HG02642 (cell line): ENCODE results near the gene RXRA.

Experiments
- ATAC-seq: cut with Tn5 transposase; IDR thresholded peaks from one replicate; pipeline ENCODE4 v1.9.1; 2021; ENCODE audit warnings: mild to moderate bottlenecking; ENCODE audit not compliant: unreplicated experiment, poor library complexity

Gene RXRA

DNA sequence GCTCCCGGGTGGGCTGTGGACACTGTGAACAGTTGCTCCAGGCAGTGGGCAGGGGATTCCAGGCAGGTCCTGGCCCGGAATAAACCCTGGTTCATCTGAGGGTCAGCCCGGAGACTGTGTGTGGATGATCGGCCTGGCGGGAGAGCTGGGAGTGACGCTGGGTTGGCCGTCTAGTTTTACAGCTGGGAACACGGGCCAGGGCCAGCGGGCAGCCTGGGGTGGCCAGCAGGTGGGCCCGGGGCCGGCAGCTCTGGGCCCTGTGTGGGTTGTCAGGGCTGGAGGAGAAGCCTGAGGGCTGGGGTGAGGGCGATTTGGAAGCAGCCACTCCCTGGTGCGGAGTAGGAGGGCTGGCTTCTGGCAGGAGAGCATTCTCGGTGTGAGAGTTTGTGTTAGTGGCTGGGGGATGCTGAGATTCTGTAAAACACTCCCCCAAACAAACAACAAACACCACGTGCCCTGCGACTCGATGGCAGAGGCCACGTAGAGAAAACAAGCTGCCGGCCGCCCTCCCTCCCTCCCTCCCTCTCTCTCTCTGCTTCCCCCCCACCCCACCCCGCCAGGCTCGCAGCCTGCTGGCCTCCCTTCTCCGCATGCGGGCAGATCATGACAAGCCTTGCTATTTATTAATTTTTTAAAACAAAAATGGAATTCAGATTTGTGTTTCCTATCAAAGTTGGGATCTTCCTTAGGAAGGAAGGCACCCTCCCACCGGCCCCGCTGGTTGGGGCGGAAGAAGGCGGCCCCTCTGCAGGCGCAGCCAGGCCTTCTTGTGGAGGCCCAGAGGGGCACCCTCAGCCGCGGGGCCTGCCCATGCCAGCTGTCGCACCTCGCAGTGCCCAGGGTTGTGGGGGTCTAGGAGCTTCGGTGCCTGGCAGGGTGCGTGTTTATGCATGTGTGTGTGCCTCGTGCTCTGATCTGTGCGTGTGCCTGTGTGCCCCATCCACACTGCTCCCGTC, 49.5 kb downstream of the RXRA start:
- no peak for ATAC-seq

DNA sequence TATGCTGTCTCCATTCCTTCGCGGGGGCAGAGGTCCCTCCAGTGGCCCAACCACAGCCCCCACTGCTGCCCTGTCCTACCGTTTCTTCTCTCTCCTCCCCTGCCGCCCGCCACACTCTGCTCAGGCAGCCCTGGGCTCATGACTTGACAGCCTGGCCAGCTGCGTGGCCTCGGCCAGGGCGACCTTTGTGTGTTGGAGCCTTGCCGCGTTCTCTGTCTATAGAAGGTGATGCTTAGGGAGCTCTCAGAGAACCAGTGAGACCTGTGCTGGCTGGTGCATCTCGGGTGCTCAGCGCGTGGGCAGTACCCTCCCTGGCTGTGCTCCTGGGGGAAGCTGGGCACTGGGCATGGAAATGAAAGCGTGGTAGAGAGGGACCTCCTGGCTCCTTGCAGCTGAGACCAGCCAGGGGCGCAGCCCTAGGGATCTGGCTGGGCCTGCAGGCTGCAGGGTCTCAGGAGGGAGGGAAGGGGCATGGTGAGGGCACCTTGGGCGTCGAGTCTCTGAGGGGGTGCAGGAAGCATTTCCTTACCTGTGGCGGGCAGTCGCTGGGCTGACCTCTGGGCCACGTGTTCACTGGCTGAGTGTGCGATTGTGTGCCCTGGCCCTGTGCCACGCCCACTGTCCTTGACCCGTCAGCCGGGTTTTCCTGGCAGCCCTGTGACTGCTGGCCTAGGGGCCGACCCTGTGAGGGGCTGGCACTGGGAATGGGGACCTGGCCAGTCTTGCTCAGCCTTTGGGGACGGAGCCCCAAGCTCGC, 50.3 kb downstream of the RXRA start:
- ATAC-seq: no peak

DNA sequence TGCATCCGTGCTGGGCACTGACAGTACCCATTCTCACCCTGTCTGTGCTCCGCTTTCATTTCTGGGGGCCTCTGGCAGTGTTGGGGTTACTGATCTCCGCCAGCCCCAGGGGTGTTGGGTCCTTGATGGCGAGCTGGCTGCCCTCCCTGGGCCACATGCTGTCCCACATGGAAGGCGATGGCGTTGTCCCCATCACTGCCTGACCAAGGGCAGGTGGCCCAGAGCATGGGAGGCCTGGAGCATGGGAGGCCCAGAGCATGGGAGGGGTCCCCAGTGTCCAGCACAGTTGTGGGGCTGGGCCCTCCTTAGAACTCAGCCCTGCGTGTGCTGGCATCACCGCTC, 50.9 kb downstream of the RXRA start:
- no peak for ATAC-seq

DNA sequence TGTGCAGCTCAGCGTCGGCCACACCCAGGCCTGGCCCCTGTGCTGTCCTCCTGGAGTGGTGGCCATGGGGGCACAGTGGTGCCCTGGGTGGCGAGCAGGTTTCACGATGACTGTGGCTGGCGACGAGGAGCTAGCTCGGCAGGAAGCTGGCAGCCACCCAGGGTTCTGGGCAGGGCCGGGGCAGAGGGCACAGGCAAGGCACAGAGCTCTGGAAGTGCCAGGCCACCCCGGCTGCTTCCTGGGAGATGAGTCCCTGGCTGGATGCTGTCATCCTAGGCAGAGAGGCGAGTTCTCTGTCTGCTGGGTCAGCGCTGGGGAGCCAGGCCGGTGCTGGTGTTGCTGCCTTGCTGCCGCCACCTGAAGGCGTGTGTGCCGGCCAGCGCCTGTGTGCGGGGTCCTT, 51.7 kb downstream of the RXRA start:
- no peak for ATAC-seq

DNA sequence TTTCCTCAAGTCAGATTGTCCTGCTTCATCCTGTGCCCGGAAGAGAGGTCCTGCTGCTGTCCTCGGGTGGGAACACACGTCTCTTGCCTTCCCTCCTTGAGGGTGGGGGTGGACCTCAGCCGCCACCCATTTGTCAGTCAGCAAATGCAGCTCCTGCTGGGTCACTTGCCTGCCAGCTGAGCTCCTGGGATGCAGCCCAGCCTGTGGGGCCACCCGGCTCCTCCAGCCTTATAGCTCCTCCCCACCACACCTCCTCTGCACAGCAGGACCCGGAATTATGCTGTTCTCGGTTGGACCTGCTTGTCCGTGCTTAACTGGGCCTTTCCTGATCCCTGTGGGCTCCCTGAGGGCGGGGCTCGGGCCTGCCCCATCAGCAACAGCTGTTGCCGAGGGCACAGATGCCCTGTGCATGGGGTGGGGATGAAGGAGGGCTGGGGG, 52.7 kb downstream of the RXRA start:
- ATAC-seq: no peak

DNA sequence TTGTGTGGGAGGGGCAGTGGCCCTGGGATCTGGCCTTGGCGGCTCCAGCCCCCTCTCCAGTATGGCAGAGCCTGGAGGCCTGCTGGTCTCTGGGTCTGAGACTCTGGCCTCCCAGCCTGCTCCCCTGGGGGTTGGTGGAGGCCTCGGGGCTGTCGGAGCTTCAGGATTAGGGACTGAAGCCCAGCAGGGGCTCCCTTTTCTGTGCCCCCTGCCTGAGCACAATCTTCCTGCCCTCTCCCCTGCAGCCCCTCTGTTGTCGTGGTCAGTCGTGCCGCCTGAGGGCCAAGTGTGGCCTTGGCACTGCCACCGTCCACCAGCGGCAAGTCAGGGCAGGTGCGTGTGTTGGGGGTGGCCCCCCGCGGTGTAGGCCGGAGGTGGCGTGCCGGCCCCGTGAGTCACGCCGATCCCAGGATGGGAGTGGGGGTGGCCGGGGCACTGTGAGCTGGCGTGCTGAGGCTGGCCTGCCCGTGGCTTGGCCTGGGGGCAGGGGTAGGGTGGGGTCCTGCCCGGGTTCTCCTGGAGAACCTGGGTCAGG, 53.6 kb downstream of the RXRA start:
- no peak for ATAC-seq

DNA sequence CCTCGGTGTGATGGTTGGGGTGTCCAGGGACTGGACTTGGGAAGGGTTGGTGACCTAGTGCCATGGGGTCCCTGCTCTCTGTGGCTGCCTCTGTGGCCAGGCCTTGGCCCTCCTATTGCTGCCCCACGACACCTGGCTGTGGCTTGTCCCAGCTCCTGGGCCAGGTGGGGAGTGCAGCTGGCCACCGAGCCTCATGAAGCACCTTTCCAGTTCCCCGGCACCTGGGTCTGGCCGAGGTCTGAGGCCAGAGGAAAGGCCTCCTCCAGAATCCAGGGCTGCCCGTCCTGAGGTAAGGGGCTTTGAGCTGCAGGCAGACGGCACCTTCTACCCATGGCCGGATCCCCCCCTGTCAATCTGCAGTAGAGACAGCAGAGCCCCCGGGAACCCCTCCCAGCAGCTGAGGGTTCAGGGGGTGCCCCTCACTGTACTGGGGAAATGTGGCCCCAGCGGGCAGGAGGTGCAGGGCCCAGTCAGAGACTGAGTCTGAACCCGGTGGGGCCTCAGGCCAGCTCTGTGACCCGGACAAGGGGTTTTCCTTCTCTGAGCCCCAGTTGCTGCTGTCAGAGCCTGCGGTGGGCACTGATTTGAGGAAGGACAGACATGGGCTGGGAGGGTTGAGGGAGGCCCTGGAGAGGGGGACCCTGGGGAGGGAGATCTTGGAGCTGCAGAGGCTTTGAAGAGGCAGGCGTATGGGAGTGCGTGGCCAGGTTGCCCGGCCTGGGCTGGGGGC, 54.5 kb downstream of the RXRA start:
- ATAC-seq: no peak

DNA sequence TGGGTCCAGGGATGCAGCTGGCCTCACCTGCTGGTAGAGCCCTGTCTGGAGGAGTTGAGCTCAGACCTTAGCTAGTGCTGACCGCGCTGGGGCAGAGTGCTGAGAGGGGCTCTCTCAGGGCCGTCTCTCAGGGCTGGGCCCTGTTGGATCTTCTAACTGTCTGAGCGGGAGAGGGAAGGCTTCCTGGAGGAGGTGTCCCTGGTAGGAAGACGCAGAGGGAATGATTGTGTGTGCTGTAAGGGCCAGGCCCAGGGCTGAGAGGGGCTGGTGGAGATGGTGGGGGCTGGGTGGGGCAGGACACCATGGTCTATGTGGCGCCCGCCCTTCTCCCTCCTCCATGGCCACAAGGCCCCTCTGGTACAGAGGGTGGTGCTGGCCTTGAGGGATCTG, 55.0 kb downstream of the RXRA start:
- no peak for ATAC-seq

DNA sequence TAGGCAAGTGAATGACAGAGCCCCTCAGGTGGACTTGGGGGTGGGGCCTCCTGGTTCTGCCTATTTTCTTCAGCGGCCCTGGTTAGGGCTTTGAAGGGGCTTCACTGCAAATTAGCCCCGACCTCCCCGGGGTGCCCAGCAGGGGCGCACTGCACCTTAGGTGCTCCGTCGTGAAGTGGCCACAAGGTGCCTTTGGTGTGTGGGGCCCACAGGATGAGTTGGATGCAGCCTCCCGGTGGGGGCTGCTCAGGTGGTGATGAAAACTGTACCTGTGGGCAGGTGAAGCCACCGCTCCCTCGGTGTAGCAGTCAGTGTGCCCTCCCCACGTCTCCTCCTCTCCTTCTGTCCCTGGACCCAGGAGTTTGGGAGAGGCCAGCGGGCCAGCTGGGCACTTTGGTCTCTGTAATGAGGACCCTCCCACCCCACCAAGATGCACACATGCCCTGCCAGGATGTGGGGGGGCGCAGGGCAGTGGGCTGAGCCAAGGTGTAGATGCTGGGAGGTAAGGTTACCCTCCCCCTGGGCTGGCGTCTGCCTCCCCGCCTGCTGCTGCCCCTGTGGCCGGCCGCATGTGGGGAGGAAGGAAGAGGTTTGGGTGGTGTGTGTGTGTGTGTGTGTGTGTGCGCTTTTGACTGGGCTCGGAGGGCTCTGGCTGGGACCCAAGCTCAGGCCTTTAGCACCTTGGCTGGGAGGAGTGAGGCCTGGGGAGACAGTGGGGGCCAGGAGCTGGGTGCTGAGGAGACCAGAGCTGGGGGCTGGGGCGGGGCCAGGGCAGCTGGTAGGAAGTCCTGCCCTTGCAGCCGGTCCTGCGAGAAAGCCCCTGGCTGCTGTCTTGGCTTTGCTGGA, 55.6 kb downstream of the RXRA start:
- ATAC-seq: no peak

DNA sequence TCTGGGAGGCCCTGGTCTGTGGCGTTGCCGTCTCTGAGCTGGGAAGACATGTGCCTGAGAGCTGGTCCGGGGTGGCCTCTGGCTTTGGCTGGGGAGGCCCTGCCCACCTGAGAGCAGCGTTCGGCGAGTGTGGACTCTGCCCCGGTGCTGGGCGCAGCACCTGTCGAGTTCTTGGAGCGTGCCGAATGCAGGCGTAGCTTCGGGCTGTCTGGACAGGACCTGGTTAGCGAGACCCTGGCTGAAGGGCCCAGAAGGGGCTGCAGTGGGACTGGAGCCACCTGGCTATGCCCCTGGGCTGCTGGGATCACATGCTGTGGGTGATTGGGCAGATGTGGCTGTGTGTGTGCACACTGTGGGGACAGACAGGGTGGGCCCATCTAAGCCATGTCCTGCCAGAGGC, 56.5 kb downstream of the RXRA start:
- no peak for ATAC-seq

DNA sequence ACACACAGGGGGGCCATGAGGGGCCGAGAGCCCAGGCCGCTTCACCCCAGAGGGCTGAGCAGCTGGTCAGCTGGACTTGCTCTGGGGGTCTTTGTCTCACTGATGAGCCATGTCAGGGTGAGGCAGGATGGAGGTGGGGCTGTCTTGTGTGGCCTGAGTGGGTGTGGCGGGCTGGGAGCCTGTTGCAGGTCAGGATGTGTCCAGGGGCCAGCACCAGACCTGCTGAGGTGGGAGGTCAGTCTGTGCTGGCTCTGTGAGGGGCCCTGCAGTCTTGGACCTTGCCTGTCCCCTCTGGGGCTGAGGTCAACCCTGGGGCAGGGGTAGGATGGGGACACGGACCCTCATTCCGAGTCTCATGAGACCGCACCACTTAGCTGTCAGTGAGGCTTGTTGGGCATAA, 56.9 kb downstream of the RXRA start:
- ATAC-seq: no peak

DNA sequence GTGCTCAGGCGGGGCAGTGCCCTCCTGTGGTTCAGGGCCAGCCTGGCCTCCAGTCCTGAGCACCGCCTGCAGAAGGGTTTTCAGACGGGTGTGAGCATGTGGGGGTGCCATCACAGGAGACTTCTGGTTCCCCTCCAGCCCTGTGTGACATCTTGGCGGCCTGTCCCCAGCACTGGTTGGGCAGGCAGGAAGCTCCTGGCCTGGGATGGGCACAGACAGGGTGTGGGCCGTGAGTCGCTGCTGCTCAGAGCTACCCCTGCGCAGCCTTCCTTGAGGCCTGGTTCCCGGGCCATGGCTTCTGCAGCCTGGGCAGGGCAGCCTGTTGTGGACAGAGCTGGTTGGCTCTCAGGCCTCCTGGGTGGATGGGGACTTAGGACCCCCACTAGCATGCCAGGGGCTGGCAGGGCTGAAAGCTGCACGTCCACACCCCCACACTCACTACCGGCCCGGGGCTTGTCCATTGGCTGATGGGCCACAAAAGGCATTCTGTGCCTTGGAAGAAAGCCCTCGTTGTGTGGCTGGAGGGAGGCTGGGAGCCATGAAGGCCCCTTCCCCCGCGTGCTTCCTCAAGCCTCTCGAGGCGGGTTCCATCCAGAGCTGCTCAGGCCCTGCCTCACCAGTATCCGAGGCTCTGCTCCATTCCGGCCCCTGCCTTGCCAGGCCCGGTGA, 58.7 kb downstream of the RXRA start:
- no peak for ATAC-seq

DNA sequence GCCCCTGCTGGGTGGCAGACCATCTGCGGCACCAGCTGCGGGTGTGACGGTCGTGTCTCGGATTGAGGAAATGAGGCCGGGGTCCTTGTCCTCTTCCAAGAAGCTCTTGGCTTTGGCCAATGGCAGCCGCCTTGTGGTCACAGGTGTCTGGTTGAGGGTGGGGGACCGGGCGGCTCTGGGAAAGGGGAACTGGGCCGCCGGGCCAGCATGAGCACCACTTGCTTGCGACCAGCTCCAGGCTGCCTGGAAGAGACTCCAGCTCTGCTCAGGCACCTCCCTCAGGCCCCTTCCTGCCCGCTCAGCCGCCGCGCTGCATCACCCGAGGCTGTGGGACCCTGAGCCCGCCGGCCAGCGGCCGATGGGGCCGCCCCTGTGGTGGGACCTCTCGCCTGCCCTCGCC, 59.7 kb downstream of the RXRA start:
- no peak for ATAC-seq

DNA sequence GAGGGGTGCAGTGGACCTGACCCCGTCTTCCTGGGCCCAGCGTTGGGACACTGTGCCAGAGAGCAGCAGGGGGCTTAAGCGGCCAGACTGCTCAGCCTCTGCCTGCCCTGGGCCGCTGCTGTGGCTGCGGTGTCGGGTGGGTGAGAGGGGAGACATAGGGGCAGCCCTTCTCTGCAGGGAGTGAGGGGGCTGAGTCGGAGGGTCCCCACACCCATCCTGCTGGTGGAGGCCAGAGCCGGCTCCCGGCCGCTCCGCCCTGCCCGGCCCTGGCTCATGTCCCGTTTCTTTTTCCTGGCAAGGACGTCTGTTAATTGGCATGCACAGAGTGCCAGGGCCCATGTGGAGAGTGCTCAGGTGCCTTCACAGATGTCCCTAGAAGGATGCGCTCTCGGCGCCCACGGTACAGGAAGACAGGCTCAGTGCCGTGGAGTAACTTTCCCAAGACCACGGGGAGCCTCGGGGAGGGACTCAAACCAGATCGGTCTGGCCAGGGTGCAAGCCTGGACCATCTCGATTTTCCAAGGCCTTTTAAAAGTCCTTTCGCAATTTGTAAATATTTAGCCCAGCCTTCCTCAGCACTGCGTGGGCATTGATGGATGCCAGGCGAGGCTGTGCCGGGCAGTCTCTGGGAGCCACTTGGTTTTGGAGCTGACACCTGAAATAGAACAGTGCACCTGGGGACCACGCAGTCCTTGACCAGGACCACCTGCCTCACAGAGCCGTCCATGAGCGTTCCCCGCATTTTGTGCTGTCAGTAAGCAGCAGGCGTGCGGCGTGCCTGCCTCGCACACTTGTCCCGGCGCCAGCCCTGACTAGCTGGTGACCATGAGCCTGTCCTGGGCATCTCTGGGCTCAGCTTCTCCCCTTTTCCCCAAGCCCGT, 60.9 kb downstream of the RXRA start:
- no peak for ATAC-seq

DNA sequence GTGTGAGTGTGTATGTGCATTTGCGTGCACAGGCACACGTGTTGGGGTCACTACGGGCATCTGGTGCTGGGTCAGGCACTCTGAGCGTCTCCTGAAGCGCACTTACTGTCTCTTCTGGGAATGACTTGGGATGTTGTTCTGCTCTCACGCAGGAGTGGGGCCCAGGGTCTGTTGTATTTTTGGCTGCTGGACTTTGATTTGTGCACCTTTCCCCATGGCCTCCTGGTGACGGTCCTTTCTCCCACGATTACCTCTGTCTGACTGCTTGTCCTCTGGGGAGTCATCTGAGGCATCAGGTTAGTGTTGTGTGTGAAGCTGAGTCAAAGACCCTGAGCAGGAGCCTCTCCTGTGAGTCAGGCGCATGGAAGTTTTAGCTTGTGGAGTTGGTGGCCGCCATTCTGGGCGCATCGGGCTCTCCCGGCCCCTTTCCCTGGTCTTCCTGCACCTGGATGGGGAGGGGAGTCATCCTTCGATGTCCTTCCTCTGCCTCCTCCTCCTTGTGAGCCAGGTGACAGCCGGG, 62.1 kb downstream of the RXRA start:
- no peak for ATAC-seq

DNA sequence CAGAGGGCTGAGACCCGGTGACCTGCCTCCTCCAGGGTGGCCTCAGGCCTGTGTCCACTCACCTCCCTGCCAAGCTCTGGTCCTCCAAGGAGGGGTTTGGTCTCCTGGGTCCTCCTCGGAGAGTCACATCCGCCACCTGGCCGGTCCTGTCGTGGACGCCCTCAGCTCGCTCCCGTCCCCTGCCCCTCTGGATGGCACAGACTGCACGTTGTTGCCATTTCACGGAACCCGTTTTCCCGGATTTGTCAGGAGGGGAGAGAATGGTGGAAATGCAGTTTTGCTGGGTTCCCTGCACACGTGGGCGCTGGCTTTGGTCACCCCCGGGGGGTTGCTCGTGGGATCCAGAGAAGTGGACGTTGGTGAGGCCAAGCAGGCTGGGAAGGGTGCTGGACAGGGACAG, 62.7 kb downstream of the RXRA start:
- no peak for ATAC-seq

DNA sequence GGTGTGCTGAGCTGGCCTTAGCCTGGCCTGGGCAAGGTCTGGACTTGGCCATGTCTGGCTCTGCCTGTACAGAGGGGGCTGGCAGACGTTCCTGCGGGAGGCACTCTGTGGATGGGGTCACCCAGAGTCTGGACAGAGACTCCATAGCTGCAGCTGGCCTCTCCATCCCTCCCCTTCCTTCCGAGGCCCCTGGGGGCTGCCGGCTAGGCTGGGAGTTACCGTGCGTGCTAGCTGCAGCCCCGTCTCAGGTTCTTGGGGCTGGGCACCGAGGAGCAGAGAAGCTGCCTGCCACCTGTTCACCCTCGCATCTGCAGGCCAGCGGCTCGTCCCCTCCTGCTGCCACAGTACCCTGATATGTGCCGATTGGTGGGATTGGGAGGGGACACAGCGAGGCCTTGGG, 63.4 kb downstream of the RXRA start:
- no peak for ATAC-seq

DNA sequence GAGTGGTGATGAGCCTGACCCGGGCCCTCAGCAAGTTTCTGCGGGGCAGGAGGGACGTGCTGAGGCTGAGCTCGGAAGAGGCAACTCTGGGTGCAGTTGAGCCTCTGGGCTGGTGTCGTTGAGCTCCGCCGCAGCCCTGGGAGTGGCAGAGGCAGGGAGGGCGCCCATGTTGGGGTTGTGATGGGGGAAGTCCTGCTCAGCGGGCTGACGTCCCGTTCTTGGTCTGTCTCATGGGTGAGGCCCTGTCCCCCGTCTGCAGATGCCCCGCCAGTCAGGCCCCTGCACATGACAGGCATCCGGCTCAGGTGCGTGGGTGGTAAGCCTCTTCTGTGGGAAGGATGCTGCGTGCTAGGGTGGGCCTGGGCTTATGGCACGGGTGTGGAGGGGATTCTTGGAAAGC, 64.3 kb downstream of the RXRA start:
- ATAC-seq: peak; percentile 37
